GM21825 (cell line): ENCODE results near the gene TEKT3.

Experiments
- ATAC-seq: cut with Tn5 transposase; IDR thresholded peaks from one replicate; pipeline ENCODE4 v1.9.1; 2021; ENCODE audit warnings: mild to moderate bottlenecking, moderate library complexity; ENCODE audit not compliant: unreplicated experiment

TEKT3 gene

GRCh38 chr17:15298176-15298575 is 43.2 kb downstream of the TEKT3 start:
- ATAC-seq = no peak

GRCh38 chr17:15293558-15293957 is 47.8 kb downstream of the TEKT3 start:
- no peak for ATAC-seq

- ATAC-seq = no peak
These were observed 49.6 kb downstream of the TEKT3 start for GRCh38 chr17:15291674-15292361.

GRCh38 chr17:15290605-15291004 is 50.8 kb downstream of the TEKT3 start:
- no peak for ATAC-seq

- no peak for ATAC-seq
These were observed 51.9 kb downstream of the TEKT3 start for GRCh38 chr17:15289285-15290183.

- ATAC-seq = no peak
These were observed 52.5 kb downstream of the TEKT3 start for GRCh38 chr17:15288859-15289258.

DNA sequence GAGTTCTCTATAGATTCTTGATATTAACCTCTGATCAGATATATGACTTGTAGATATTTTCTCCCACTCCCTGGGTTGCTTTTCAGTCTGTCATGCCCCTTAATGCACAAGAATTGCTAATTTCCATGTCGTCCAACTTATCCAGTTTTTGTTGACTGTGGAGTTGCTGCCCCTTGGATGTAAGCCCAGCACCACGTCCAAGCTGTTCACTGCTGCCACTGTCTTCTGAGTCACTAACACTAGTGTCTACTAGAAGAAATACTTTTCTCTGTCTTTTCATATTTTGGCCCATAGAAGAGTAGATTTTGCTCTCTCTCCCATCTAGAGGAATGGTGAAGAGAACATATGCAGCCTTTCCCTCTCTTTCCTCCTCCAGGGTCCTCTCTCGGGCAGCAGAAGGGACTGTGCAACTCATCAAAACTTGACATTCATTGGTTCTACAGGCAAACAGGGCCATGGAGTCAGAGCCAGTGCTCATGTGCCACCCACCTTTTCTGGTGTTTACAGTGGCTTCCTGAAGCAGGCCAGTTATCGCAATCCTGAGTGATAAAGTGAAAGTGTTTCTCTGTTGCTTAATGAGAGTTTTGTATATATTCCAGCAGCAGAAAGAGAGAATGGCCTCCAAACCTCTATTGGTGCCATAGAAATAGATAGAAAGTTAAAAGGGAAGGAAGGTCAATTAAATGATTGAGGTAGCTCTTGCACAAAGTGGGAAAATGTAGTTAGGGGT is 53.7 kb downstream of the TEKT3 start:
- no peak for ATAC-seq

- no peak for ATAC-seq
These were observed 55.9 kb downstream of the TEKT3 start for GRCh38 chr17:15285466-15285865.

GRCh38 chr17:15284537-15284936 is 56.9 kb downstream of the TEKT3 start:
- ATAC-seq = no peak

- no peak for ATAC-seq
These were observed 57.3 kb downstream of the TEKT3 start for GRCh38 chr17:15284107-15284506.

- ATAC-seq = no peak
These were observed 59.5 kb downstream of the TEKT3 start for GRCh38 chr17:15281909-15282308.

- no peak for ATAC-seq
These were observed 62.4 kb downstream of the TEKT3 start for GRCh38 chr17:15278924-15279477.

- ATAC-seq = no peak
These were observed 63.0 kb downstream of the TEKT3 start for GRCh38 chr17:15278380-15278779.

DNA sequence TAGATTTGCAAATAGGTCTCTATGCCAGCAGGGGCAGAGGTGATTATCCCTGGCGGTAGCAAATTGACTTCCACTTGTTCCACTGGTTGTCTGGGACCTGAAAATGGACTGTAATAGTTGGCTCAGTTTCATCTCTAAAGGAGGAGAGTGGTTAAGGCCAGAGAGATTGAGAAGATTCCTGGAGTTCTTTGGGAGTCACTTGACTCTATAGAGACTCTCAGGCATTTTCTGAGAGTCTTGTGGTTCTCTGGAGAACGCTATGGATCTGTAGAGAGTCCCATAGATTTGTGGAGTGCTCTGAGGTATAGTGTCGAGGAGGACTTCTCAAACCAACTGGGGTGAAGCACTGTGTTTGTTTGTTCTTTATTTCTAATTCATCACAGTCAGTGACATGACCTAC is 67.4 kb downstream of the TEKT3 start:
- ATAC-seq = no peak

- ATAC-seq = no peak
These were observed 68.1 kb downstream of the TEKT3 start for GRCh38 chr17:15273141-15273793.

GRCh38 chr17:15271741-15272140 is 69.7 kb downstream of the TEKT3 start:
- no peak for ATAC-seq

GRCh38 chr17:15270628-15271381 is 70.6 kb downstream of the TEKT3 start:
- ATAC-seq = no peak

DNA sequence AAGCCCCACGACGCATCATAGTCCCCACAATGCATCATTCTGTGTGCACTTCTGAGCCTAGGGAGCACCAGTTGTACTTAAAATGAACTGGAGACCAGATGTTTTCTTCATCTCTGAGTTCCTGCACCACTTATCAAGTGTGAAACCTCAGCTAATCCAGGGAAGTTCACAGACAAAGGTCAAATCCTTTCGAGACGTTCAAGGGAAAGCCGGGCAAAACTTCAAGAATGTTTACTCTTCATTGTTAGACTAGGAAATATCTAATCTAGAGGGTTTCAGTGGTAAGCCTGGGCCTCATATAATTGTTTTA is 71.7 kb downstream of the TEKT3 start:
- no peak for ATAC-seq

- ATAC-seq = no peak
These were observed 72.2 kb downstream of the TEKT3 start for GRCh38 chr17:15269087-15269779.

DNA sequence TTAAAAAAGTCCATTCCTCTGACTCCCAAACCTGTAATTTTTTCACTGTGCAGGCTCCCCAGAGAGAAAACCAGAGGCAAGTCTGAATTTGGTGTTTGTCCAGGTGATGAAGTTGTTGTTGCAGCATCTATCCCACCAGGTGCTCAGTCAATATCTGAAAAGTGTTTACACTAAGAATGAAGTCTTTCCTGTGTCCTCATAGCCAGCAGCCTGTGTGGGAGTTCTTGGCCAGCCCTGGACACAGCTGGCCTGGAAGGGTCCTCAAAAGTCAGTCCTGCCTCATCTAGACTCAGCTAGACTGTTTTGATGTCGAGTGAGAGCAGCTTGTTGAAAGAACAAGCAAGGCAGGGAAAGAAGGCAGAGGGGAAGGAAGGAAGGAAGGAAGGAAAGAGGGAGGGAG is 72.9 kb downstream of the TEKT3 start:
- no peak for ATAC-seq
